Ammon's horn (tissue), 1 donor: ENCODE measurements around the gene SRXN1.
"Not testable (repeated sequence)": the region's sequence is repeated elsewhere in the genome, so short reads cannot be mapped to it uniquely, and the experiment has no call there.

ENCODE experiments used
- DNase-seq: peaks from one replicate; pipeline ENCODE4 v3.0.0-alpha.2; 2016; ENCODE audit warnings: low spot score

SRXN1 gene

GRCh38 chr20:653110-653589 is at the start of gene SRXN1:
TSS of gene SRXN1 (minus strand) at chr20:653200. CDS start at chr20:653185, 15 bp downstream.
- DNase-seq: peak; percentile 73

GRCh38 chr20:701401-702129 is 48.6 kb upstream of the SRXN1 start:
- DNase-seq: no peak

GRCh38 chr20:699811-700338 is 46.9 kb upstream of the SRXN1 start:
- peak; percentile 78 for DNase-seq

- no peak for DNase-seq
Observed at GRCh38 chr20:699342-699741, 46.3 kb upstream of the SRXN1 start.

- DNase-seq: no peak
Observed at GRCh38 chr20:698276-698675, 45.3 kb upstream of the SRXN1 start.

- DNase-seq: no peak
Observed at GRCh38 chr20:697826-698225, 44.8 kb upstream of the SRXN1 start.

GRCh38 chr20:695165-695866 is 42.3 kb upstream of the SRXN1 start:
- DNase-seq: no peak

- DNase-seq: no peak
Observed at GRCh38 chr20:694496-694895, 41.5 kb upstream of the SRXN1 start.

- not testable (repeated sequence) for DNase-seq
Observed at GRCh38 chr20:693786-694185, 40.8 kb upstream of the SRXN1 start.

- DNase-seq: no peak
Observed at GRCh38 chr20:692044-692443, 39.0 kb upstream of the SRXN1 start.

GRCh38 chr20:689947-690346 is 36.9 kb upstream of the SRXN1 start:
- DNase-seq: no peak

- DNase-seq: no peak
Observed at GRCh38 chr20:689348-689747, 36.3 kb upstream of the SRXN1 start.

- DNase-seq: peak; percentile 50
Observed at GRCh38 chr20:688809-689212, 35.8 kb upstream of the SRXN1 start.

- no peak for DNase-seq
Observed at GRCh38 chr20:687468-688203, 34.6 kb upstream of the SRXN1 start.

GRCh38 chr20:684676-685319 is 31.8 kb upstream of the SRXN1 start:
- no peak for DNase-seq

- DNase-seq: no peak
Observed at GRCh38 chr20:682123-682522, 29.1 kb upstream of the SRXN1 start.

GRCh38 chr20:680638-681187 is 27.7 kb upstream of the SRXN1 start:
- DNase-seq: no peak

GRCh38 chr20:677957-678356 is 25.0 kb upstream of the SRXN1 start:
- no peak for DNase-seq

GRCh38 chr20:676967-677366 is 24.0 kb upstream of the SRXN1 start:
- no peak for DNase-seq

GRCh38 chr20:676315-676937 is 23.4 kb upstream of the SRXN1 start:
- DNase-seq: peak; percentile 15
